ENCODE data around the gene PLCB1. TPM values are rescaled to one million over a fixed set of nuclear protein-coding genes. Genes with fewer than 3 reads are reported as not detected.

The PLCB1 gene
- total RNA-seq, 1 donor from 2014 or later = 6.3 TPM

DNA sequence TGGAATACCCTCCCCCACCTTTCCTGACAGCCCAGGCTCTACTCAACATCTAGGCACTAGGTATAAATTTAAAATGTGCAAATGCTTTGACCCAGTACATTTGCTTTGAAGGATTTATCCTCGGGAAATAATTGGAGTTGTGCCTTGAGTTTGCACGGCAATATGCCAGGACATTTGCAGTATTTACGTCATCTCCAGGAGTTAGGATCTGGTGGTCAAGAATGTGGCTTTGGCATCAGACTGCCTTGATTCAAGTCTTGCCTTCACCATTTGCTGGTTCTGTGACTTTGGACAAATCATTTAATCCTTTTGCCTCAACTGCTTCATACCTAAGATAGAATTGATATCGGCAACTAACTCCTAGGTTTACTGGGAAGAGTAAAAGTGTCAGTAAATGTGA lies 169.6 kb downstream of the PLCB1 start:
- Histone ChIP-seq H3K9me3 (no peaks in the 10 kb centered on the region), H3K36me3 (no peaks in the 10 kb centered on the region), H3K4me1 (no peaks in the 10 kb centered on the region), H3K27me3 (ENCODE audit: low read depth) (no peaks in the 10 kb centered on the region), H3K27ac (no peak overlapping the region), H3K4me3 (no peak overlapping the region)
- TF ChIP-seq, protein P1, sequence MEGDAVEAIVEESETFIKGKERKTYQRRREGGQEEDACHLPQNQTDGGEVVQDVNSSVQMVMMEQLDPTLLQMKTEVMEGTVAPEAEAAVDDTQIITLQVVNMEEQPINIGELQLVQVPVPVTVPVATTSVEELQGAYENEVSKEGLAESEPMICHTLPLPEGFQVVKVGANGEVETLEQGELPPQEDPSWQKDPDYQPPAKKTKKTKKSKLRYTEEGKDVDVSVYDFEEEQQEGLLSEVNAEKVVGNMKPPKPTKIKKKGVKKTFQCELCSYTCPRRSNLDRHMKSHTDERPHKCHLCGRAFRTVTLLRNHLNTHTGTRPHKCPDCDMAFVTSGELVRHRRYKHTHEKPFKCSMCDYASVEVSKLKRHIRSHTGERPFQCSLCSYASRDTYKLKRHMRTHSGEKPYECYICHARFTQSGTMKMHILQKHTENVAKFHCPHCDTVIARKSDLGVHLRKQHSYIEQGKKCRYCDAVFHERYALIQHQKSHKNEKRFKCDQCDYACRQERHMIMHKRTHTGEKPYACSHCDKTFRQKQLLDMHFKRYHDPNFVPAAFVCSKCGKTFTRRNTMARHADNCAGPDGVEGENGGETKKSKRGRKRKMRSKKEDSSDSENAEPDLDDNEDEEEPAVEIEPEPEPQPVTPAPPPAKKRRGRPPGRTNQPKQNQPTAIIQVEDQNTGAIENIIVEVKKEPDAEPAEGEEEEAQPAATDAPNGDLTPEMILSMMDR (IDR thresholded peaks at IDR 0.05) = no peak
- ATAC-seq = no peak
- DNase-seq = no peak
- intact Hi-C loops (cut with DNase I) = no loop called here

DNA sequence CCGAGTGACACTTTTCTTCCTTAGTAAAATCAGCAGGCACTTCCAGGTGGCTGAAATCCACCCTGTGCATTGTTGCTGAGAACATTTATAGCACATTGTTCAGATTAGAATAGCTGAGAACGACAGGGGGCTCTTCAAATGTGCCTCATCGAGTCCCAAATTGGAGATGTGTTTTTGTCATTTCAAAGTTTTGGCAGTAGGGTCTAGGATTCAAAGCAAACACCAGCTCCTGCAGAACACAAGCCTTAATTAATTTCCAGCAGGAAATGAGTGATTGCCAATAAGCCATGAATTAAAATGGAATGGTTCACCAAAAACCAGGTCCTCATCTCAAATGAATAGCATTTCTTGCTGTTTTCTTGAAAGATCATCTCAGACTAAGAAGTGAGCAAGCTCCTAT lies 171.6 kb downstream of the PLCB1 start:
- intact Hi-C loops (cut with DNase I) = no loop called here
- H3K9me3 ChIP-seq = no peaks in the 10 kb centered on the region
- H3K4me3 ChIP-seq = no peak overlapping the region
- ATAC-seq (no peak), DNase-seq (no peak)
- H3K36me3 ChIP-seq = no peaks in the 10 kb centered on the region
- no peak overlapping the region for H3K27ac ChIP-seq
- TF ChIP-seq, protein P1 (IDR thresholded peaks at IDR 0.05) = no peak
- no peaks in the 10 kb centered on the region for H3K4me1 ChIP-seq
- H3K27me3 ChIP-seq (ENCODE audit: low read depth) = no peaks in the 10 kb centered on the region

DNA sequence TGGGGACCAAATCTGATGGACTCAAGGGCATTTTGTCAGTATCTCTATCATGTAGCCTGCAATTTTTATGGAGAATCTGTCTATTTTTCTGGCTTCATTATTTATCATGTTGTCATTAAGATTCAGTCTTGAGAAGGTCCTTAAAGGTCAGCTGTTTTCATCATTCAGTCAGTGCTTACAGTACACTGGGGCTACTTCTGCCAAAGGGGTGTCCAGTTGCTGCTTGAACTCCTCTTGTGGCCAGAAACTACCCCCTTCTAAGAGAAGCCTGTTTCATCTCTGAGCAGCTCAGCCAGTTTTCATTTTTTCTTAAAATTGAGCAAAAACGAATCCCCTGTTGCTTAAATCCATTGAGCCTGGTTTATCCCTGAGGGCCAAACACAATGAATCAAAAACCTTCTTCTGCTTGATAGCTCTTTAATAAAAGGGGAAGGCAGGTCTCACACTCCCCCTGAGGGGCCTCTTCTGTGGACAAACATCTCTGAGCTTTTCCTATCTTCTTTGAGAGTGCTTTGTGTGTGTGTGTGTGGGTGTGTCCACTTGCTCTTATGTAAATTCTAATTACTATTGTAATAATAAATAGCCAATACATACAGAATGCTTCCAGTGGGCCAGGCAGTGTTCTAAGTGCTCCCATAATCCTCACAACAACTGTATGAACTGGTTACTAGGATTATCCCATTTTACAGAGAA lies 172.2 kb downstream of the PLCB1 start:
- no peaks in the 10 kb centered on the region for H3K36me3 ChIP-seq
- intact Hi-C loops (cut with DNase I) = no loop called here

DNA sequence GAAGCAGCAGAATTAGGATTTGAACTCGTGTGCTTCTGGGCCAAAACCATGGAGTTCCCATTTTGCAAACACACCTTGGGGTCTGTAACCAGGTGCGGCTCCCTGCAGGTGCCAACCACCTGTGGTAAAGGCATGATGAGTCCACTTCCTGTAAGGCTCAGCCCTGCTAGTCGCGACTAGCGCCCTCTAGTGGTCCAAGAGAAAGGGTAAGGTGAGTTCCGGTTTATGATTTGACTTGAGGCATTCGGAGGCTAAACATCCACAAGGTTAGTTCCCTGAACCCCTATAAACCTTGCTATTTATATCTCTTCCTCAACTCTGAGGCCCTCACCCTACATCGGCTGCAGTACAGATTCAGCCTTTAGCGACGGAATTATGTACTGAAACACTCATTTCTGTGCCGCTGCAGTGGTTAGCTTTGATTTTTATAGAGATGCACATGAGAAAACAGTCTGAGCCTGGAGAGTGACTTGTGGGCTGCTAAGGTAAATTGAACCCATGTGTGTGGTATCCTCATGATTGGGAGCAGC lies 173.4 kb downstream of the PLCB1 start:
- no peaks in the 10 kb centered on the region for H3K27me3 ChIP-seq (ENCODE audit: low read depth)
- H3K4me1 ChIP-seq = no peaks in the 10 kb centered on the region
- no peak overlapping the region for H3K27ac ChIP-seq
- intact Hi-C loops (cut with DNase I) = no loop called here
- H3K4me3 ChIP-seq = no peak overlapping the region
- TF ChIP-seq, protein P1 (IDR thresholded peaks at IDR 0.05) = peak; percentile 61
- no peaks in the 10 kb centered on the region for H3K36me3 ChIP-seq
- DNase-seq (peak; percentile 61), ATAC-seq (peak; percentile 70 to 75)
- H3K9me3 ChIP-seq = no peaks in the 10 kb centered on the region

More for the DNA sequence above, 172.2 kb downstream of the PLCB1 start:
- H3K27ac ChIP-seq = no peak overlapping the region
- DNase-seq = no peak
- TF ChIP-seq, protein P1 (IDR thresholded peaks at IDR 0.05) = no peak
- ATAC-seq = no peak
- H3K4me1 ChIP-seq = no peaks in the 10 kb centered on the region
- H3K9me3 ChIP-seq = no peaks in the 10 kb centered on the region
- no peak overlapping the region for H3K4me3 ChIP-seq
- no peaks in the 10 kb centered on the region for H3K27me3 ChIP-seq (ENCODE audit: low read depth)

DNA sequence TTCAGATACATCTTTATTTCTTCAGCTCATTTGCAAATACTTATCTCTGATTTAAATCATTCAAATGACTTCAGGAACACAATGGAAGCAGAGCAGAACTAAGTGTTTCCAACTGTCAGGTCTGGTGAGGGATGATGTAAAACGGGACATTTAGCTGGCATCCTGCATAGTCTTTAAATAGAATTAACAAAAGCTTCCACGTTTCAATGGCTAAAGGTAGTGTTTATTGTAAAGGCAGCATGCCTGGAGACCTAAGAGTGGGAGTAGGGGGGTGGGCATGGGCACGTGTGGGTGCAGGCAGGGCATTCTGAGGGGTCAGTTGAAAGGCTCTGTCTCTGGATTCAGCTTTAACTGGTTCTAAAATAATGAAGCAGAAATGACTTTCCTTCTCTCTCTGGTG lies 174.9 kb downstream of the PLCB1 start:
- H3K9me3 ChIP-seq = no peaks in the 10 kb centered on the region
- no peaks in the 10 kb centered on the region for H3K4me1 ChIP-seq
- H3K36me3 ChIP-seq = no peaks in the 10 kb centered on the region
- H3K27ac ChIP-seq = no peak overlapping the region
- no peak overlapping the region for H3K4me3 ChIP-seq
- DNase-seq = no peak
- intact Hi-C loops (cut with DNase I) = no loop called here
- TF ChIP-seq, protein P1 (IDR thresholded peaks at IDR 0.05) = no peak
- no peak for ATAC-seq
- H3K27me3 ChIP-seq (ENCODE audit: low read depth) = no peaks in the 10 kb centered on the region
